Effector memory CD4-positive, alpha-beta T cell (primary cell): ENCODE results near the gene DTL.

ENCODE experiments used
- DNase-seq, 3 donors: peaks; one replicate each; pipeline ENCODE4 v3.0.0-alpha.2; 2020
- H3K27ac ChIP-seq: 2 replicates; pipeline ENCODE4 v1.7.0; 2013; ENCODE audit warnings: mild to moderate bottlenecking, low read length, moderate library complexity; ENCODE audit not compliant: insufficient read depth, poor library complexity, severe bottlenecking
- H3K27me3 ChIP-seq: replicated peaks from 2 replicates; pipeline ENCODE4 v1.7.0; 2013; ENCODE audit warnings: mild to moderate bottlenecking, low read length; ENCODE audit not compliant: insufficient read depth, control insufficient read depth, poor library complexity, severe bottlenecking
- H3K36me3 ChIP-seq: 2 replicates; pipeline ENCODE4 v1.7.0; 2013; ENCODE audit warnings: mild to moderate bottlenecking, low read length, moderate library complexity; ENCODE audit not compliant: control insufficient read depth, insufficient read depth
- H3K4me1 ChIP-seq: 2 replicates; pipeline ENCODE4 v1.7.0; 2013; ENCODE audit warnings: low read length, mild to moderate bottlenecking; ENCODE audit not compliant: control insufficient read depth, insufficient read depth, poor library complexity, severe bottlenecking
- H3K4me3 ChIP-seq: 2 replicates; pipeline ENCODE4 v1.7.0; 2013; ENCODE audit warnings: low read length, low read depth, mild to moderate bottlenecking; ENCODE audit not compliant: insufficient read depth, poor library complexity, severe bottlenecking
- H3K9me3 ChIP-seq: 2 replicates; pipeline ENCODE4 v1.7.0; 2013; ENCODE audit warnings: mild to moderate bottlenecking, low read length, moderate library complexity; ENCODE audit not compliant: control insufficient read depth

DTL gene

GRCh38 chr1:212137854-212138253 is 102.3 kb downstream of the DTL start:
- Histone ChIP-seq H3K4me1 (no peaks in the 10 kb centered on the region), H3K36me3 (no peaks in the 10 kb centered on the region), H3K27ac (no peak overlapping the region), H3K9me3 (no peaks in the 10 kb centered on the region), H3K27me3 (no peaks in the 10 kb centered on the region), H3K4me3 (no peak overlapping the region)
- DNase-seq: no peak

DNA sequence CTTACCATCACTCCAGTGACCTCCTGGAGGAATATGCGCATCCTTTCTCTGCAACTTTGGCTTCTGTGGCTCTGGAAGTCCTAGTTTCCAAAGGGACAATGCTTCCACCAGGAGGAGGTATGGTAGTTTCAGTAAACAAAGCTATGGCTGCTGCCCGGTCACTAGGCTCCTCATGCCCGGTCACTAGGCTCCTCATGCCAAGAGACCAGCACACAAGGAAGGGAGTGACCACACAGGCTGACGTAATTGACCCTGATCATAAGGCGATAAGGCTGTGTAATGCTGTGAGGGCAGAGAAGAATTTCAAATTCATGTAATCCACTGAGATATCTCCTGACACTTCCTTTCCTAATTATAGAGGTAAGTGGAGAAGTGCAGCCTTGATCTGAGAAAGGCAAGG is 102.9 kb downstream of the DTL start:
- H3K4me3 ChIP-seq: no peak overlapping the region
- H3K36me3 ChIP-seq: no peaks in the 10 kb centered on the region
- no peaks in the 10 kb centered on the region for H3K9me3 ChIP-seq
- no peak for DNase-seq
- H3K27me3 ChIP-seq: no peaks in the 10 kb centered on the region
- H3K4me1 ChIP-seq: no peaks in the 10 kb centered on the region
- H3K27ac ChIP-seq: no peak overlapping the region

- H3K27ac ChIP-seq: no peak overlapping the region
- no peak for DNase-seq
- no peaks in the 10 kb centered on the region for H3K9me3 ChIP-seq
- H3K4me1 ChIP-seq: no peaks in the 10 kb centered on the region
- no peak overlapping the region for H3K4me3 ChIP-seq
- H3K27me3 ChIP-seq: no peaks in the 10 kb centered on the region
- H3K36me3 ChIP-seq: no peaks in the 10 kb centered on the region
Observed at GRCh38 chr1:212139526-212140135, 104.1 kb downstream of the DTL start.

GRCh38 chr1:212141404-212141803 is 105.9 kb downstream of the DTL start:
- H3K27me3 ChIP-seq: no peaks in the 10 kb centered on the region
- no peak overlapping the region for H3K27ac ChIP-seq
- no peak overlapping the region for H3K4me3 ChIP-seq
- no peaks in the 10 kb centered on the region for H3K4me1 ChIP-seq
- no peaks in the 10 kb centered on the region for H3K9me3 ChIP-seq
- H3K36me3 ChIP-seq: no peaks in the 10 kb centered on the region
- no peak for DNase-seq

DNA sequence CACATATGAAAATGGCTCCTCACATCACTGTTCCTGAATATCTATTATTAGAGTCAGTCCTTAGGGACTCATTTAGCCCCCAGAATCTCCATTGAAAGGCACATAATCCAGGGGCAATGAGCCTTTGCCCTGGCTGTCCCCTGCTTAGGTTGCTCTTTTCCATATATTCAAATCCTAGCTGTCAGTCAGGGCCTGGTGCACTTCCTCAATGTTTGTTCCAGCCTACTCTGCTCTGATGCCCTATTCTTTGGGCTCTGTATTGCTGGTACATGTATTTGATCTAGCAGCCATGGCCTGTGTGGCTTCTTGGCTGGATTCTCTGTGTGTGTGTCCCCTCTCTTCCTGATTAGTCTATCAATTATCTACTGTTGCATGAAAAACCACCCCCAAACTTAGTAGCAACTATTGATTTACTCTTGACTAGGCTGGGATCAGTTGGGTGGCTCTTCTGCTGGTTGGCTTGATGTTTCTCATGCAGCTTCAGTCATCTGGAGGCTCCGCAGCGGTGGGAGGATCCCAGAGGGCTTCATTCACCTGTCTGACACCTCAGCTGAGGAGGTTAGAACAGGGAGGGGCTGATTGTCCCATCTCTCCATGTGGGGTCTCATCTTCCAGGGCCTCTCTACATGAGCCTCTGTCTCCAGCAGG is 107.5 kb downstream of the DTL start:
- Histone ChIP-seq H3K27me3 (no peaks in the 10 kb centered on the region), H3K4me1 (no peaks in the 10 kb centered on the region), H3K27ac (no peak overlapping the region), H3K36me3 (no peaks in the 10 kb centered on the region), H3K9me3 (no peaks in the 10 kb centered on the region), H3K4me3 (no peak overlapping the region)
- no peak for DNase-seq

- Histone ChIP-seq H3K4me1 (no peaks in the 10 kb centered on the region), H3K9me3 (no peaks in the 10 kb centered on the region), H3K36me3 (no peaks in the 10 kb centered on the region), H3K27ac (no peak overlapping the region), H3K4me3 (no peak overlapping the region), H3K27me3 (no peaks in the 10 kb centered on the region)
- DNase-seq: no peak
Observed at GRCh38 chr1:212147581-212148033, 112.1 kb downstream of the DTL start.

DNA sequence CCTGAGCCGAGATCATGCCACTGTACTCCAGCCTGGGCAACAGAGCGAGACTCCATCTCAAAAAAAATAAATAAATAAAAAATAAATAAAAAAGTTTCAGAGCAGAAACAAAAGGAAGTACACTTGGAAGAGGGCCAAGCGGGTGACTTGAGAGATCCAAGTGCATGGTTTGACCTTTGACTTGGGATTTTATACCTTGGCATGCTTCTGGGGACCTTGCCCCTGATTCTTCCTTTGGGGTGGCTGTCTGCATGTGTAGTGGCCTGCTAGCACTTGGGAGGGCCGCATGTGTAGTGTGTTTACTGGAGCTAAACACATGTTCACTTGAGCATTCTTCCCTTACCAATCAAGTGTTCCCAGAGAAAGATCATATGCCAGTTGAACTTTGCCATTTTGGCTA is 114.0 kb downstream of the DTL start:
- DNase-seq: no peak
- Histone ChIP-seq H3K9me3 (no peaks in the 10 kb centered on the region), H3K36me3 (no peaks in the 10 kb centered on the region), H3K4me3 (no peak overlapping the region), H3K27ac (no peak overlapping the region), H3K27me3 (no peaks in the 10 kb centered on the region), H3K4me1 (no peaks in the 10 kb centered on the region)

GRCh38 chr1:212152308-212152693 is 116.8 kb downstream of the DTL start:
- H3K27ac ChIP-seq: no peak overlapping the region
- no peaks in the 10 kb centered on the region for H3K9me3 ChIP-seq
- H3K27me3 ChIP-seq: no peaks in the 10 kb centered on the region
- DNase-seq: no peak
- H3K4me3 ChIP-seq: no peak overlapping the region
- no peaks in the 10 kb centered on the region for H3K4me1 ChIP-seq
- H3K36me3 ChIP-seq: no peaks in the 10 kb centered on the region

- no peaks in the 10 kb centered on the region for H3K4me1 ChIP-seq
- no peaks in the 10 kb centered on the region for H3K27me3 ChIP-seq
- no peak overlapping the region for H3K27ac ChIP-seq
- H3K36me3 ChIP-seq: no peaks in the 10 kb centered on the region
- no peak overlapping the region for H3K4me3 ChIP-seq
- no peak for DNase-seq
- H3K9me3 ChIP-seq: no peaks in the 10 kb centered on the region
Observed at GRCh38 chr1:212152869-212153268, 117.3 kb downstream of the DTL start.

DNA sequence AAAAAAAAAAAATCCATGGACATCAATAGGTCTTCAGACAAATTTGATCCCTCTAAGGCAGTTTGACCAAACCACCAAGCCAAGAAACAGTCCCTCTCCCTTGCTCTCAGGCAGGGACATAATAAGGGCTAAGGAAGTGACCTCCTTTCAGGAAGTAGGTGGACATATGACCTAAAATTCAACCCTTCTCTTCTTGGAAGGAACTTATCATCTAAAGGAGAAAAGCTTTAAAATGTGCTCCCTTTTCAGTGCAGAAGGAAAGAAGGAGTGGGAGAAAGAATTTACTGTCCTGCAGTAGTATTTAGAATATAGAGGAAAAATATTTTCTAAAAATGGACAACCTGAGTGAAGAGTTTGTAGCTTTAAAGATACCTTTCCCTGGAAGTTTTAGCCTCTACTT is 118.1 kb downstream of the DTL start:
- Histone ChIP-seq H3K27me3 (no peaks in the 10 kb centered on the region), H3K9me3 (no peaks in the 10 kb centered on the region), H3K36me3 (no peaks in the 10 kb centered on the region), H3K27ac (no peak overlapping the region), H3K4me1 (no peaks in the 10 kb centered on the region), H3K4me3 (no peak overlapping the region)
- no peak for DNase-seq
